WTC11 (cell line): ENCODE data around the gene NTSR1. TPM values are rescaled to one million over a fixed set of nuclear protein-coding genes. Genes with fewer than 3 reads are reported as not detected.

ENCODE experiments used
- ATAC-seq: fragments of 200-7000 bp; cut with Tn5 transposase; 2 replicates; pipeline ENCODE4 v1.10.0; 2021; ENCODE audit warnings: mild to moderate bottlenecking, moderate library complexity
- CTCF ChIA-PET: fragments of 300-600 bp; sonication (Branson Sonifier 250); formaldehyde crosslinking; loops from one replicate; lab custom pipeline; 2021; ENCODE audit warnings: antibody characterized with exemption; lab: Charles Lee
- POLR2A ChIA-PET: fragments of 350-600 bp; sonication (Branson Sonifier 250); formaldehyde crosslinking; loops from one replicate; lab custom pipeline; 2021; ENCODE audit warnings: antibody characterized with exemption; lab: Charles Lee
- DNase-seq: peaks from one replicate; pipeline ENCODE4 v3.0.0; 2021; ENCODE audit warnings: low spot score
- H3K27ac Mint-ChIP-seq: 2 replicates; pipeline ENCODE4 v1.8.0; 2021; ENCODE audit warnings: mixed read lengths
- H3K27me3 Mint-ChIP-seq: 2 replicates; pipeline ENCODE4 v1.8.0; 2021; ENCODE audit warnings: low read depth, mild to moderate bottlenecking, moderate library complexity, mixed read lengths
- H3K36me3 Mint-ChIP-seq: 2 replicates; pipeline ENCODE4 v1.8.0; 2021; ENCODE audit warnings: mixed read lengths
- H3K4me1 Mint-ChIP-seq: 2 replicates; pipeline ENCODE4 v1.8.0; 2022; ENCODE audit warnings: mixed read lengths
- H3K4me3 Mint-ChIP-seq: 2 replicates; pipeline ENCODE4 v1.8.0; 2021; ENCODE audit warnings: mild to moderate bottlenecking, moderate library complexity, mixed read lengths
- H3K9me3 Mint-ChIP-seq: 2 replicates; pipeline ENCODE4 v1.8.0; 2021; ENCODE audit warnings: mixed read lengths
- E2F1 ChIP-seq: sonication (generic); formaldehyde crosslinking; IDR thresholded peaks from 2 replicates; pipeline ENCODE4 v1.8.0; 2022; ENCODE audit warnings: mild to moderate bottlenecking, missing genetic modification reagents
- ELF4 ChIP-seq: sonication (generic); formaldehyde crosslinking; IDR thresholded peaks from 2 replicates; pipeline ENCODE4 v1.8.1; 2022; ENCODE audit warnings: low read depth, mild to moderate bottlenecking, moderate library complexity, missing genetic modification reagents
- GABPB1 ChIP-seq: sonication (generic); formaldehyde crosslinking; IDR thresholded peaks from 2 replicates; pipeline ENCODE4 v1.8.1; 2023; ENCODE audit warnings: mild to moderate bottlenecking, missing genetic modification reagents
- JUN ChIP-seq: sonication (generic); formaldehyde crosslinking; IDR thresholded peaks from 2 replicates; pipeline ENCODE4 v1.8.0; 2023; ENCODE audit warnings: mild to moderate bottlenecking, missing genetic modification reagents
- MYBL2 ChIP-seq: sonication (generic); formaldehyde crosslinking; IDR thresholded peaks from 2 replicates; pipeline ENCODE4 v1.8.1; 2023; ENCODE audit warnings: mild to moderate bottlenecking, moderate library complexity, missing genetic modification reagents
- NFATC4 ChIP-seq: fragments of 250-450 bp; sonication (Bioruptor Pico); IDR thresholded peaks from 2 replicates; pipeline ENCODE4 v1.9.0; 2021; ENCODE audit warnings: mild to moderate bottlenecking
- NR1H2 ChIP-seq: sonication (generic); formaldehyde crosslinking; IDR thresholded peaks from 2 replicates; pipeline ENCODE4 v1.9.0; 2021; ENCODE audit warnings: mild to moderate bottlenecking, moderate library complexity, missing genetic modification reagents
- OVOL2 ChIP-seq: fragments of 250-450 bp; sonication (Bioruptor Pico); IDR thresholded peaks from 2 replicates; pipeline ENCODE4 v1.9.0; 2021; ENCODE audit warnings: mild to moderate bottlenecking, borderline replicate concordance
- PRRX2 ChIP-seq: fragments of 250-450 bp; sonication (Bioruptor Pico); IDR thresholded peaks from 2 replicates; pipeline ENCODE4 v1.8.0; 2021; ENCODE audit warnings: mild to moderate bottlenecking
- RELA ChIP-seq: sonication (generic); formaldehyde crosslinking; IDR thresholded peaks from 2 replicates; pipeline ENCODE4 v1.8.1; 2022; ENCODE audit warnings: missing genetic modification reagents, mild to moderate bottlenecking, borderline replicate concordance
- SMAD3 ChIP-seq: sonication (generic); formaldehyde crosslinking; IDR thresholded peaks from 2 replicates; pipeline ENCODE4 v1.8.0; 2022; ENCODE audit warnings: missing genetic modification reagents, mild to moderate bottlenecking, borderline replicate concordance
- SOX15 ChIP-seq: fragments of 250-450 bp; sonication (Bioruptor Pico); IDR thresholded peaks from 2 replicates; pipeline ENCODE4 v1.9.0; 2021; ENCODE audit warnings: mild to moderate bottlenecking
- TEAD4 ChIP-seq: sonication (generic); formaldehyde crosslinking; IDR thresholded peaks from 2 replicates; pipeline ENCODE4 v1.8.0; 2022; ENCODE audit warnings: mild to moderate bottlenecking, missing genetic modification reagents
- ZBTB21 ChIP-seq: sonication (generic); formaldehyde crosslinking; IDR thresholded peaks from 2 replicates; pipeline ENCODE4 v1.8.1; 2023; ENCODE audit warnings: mild to moderate bottlenecking, missing genetic modification reagents, borderline replicate concordance
- ZNF121 ChIP-seq: sonication (generic); formaldehyde crosslinking; IDR thresholded peaks from 2 replicates; pipeline ENCODE4 v1.8.0; 2023; ENCODE audit warnings: missing genetic modification reagents
- ZNF532 ChIP-seq: fragments of 250-450 bp; sonication (Bioruptor Pico); IDR thresholded peaks from 2 replicates; pipeline ENCODE4 v1.9.0; 2021; ENCODE audit warnings: mild to moderate bottlenecking, borderline replicate concordance
- ZNF671 ChIP-seq: fragments of 250-450 bp; sonication (Bioruptor Pico); IDR thresholded peaks from 2 replicates; pipeline ENCODE4 v1.8.0; 2021; ENCODE audit warnings: mild to moderate bottlenecking
- total RNA-seq: library from RNA; stranded (reverse); gene quantifications from 3 replicates; pipeline ENCODE4 v1.2.3, GENCODE V29; 2021
- TF ChIP-seq, protein P1 (sequence below): sonication (generic); formaldehyde crosslinking; IDR thresholded peaks from 2 replicates; pipeline ENCODE4 v1.8.1; 2022; ENCODE audit warnings: missing genetic modification reagents, borderline replicate concordance
- TF ChIP-seq, protein P2 (sequence below): sonication (generic); formaldehyde crosslinking; IDR thresholded peaks from 2 replicates; pipeline ENCODE4 v1.8.1; 2022; ENCODE audit warnings: low read depth, missing genetic modification reagents, borderline replicate concordance
- TF ChIP-seq, protein P3 (sequence below): sonication (generic); formaldehyde crosslinking; IDR thresholded peaks from 2 replicates; pipeline ENCODE4 v1.8.1; 2023; ENCODE audit warnings: mild to moderate bottlenecking, missing genetic modification reagents, moderate library complexity

NTSR1 gene
- total RNA-seq, 1 experiment from 2014 or later = 0.63 TPM

DNA sequence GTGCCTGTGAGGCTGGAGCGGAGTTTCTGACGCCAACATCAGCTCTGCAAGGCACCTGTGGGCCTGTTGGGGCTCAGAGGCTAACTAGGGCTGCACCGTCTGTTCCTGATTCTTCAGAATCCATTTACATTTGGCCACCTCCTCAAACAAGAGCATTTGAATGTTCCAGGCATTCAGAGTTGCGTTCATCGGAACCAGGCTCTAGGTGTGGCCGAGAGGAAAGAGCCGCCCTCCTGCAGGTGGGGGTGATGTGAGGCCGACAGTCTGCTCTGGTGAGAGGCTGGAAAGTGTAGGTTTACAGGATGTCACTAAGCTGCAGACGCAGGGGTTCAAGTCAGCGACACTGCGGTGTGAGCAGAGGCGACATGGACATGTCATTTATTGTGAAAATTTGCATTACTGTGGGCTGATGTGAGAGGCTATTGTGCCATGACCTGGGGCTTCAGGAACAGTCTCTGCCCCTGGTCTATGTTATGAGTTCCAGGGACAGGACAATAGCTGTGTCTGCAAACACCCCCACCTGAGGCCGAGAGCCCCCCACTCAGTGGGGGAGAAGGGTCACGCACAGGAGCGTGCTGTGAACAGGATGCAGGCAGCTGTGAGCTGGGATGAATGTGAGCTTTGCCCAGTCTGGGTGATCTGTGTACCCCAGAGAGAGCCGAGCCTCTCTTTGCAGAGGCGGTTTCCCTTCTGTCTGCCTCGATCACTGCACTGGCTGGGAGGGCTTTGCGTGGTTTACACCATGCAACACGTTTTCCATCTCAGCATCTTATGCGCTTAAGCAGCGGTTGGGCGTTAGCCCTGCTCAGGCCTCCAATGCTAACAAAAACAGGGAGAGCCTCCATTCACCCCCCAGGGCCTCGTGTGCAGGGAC lies 45.3 kb upstream of the NTSR1 start:
- no peak for TF ChIP-seq TEAD4
- no peak for TF ChIP-seq ZNF121 (CRISPR knock-in tag)
- TF ChIP-seq, protein P1, sequence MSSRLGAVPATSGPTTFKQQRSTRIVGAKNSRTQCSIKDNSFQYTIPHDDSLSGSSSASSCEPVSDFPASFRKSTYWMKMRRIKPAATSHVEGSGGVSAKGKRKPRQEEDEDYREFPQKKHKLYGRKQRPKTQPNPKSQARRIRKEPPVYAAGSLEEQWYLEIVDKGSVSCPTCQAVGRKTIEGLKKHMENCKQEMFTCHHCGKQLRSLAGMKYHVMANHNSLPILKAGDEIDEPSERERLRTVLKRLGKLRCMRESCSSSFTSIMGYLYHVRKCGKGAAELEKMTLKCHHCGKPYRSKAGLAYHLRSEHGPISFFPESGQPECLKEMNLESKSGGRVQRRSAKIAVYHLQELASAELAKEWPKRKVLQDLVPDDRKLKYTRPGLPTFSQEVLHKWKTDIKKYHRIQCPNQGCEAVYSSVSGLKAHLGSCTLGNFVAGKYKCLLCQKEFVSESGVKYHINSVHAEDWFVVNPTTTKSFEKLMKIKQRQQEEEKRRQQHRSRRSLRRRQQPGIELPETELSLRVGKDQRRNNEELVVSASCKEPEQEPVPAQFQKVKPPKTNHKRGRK (CRISPR knock-in tag) = no peak
- no peak for TF ChIP-seq NR1H2 (CRISPR knock-in tag)
- 0 out of 2 replicates have a peak, but pooled peaks have one; percentile 6 for TF ChIP-seq GABPB1
- no peak for TF ChIP-seq JUN (CRISPR knock-in tag)
- TF ChIP-seq, all 79 proteins: peak for 1
- Mint-ChIP-seq H3K27me3 (no peaks in the 10 kb centered on the region), H3K4me1 (peaks cover 5% of the 10 kb centered on the region), H3K4me3 (no peak overlapping the region), H3K27ac (peak overlapping the region; percentile 63; the same call in 1 of the 2 replicates), H3K9me3 (no peaks in the 10 kb centered on the region), H3K36me3 (no peaks in the 10 kb centered on the region)
- CTCF ChIA-PET = interaction anchor here (1.1 to 2.1 kb wide), 3 partner anchors 12 to 128 kb away, joined by 3 to 7 read pairs (median 6); partner anchors contain the start of gene SLCO4A1
- no peak for DNase-seq
- ATAC-seq = no peak; the same call in 1 of the 2 replicates
- POLR2A ChIA-PET = no interaction called here

- ChIA-PET CTCF (interaction anchor here (1.1 to 2.1 kb wide), 3 partner anchors 11 to 127 kb away, joined by 3 to 7 read pairs (median 6); partner anchors contain the start of gene SLCO4A1), POLR2A (no interaction called here)
- TF ChIP-seq, protein P2, sequence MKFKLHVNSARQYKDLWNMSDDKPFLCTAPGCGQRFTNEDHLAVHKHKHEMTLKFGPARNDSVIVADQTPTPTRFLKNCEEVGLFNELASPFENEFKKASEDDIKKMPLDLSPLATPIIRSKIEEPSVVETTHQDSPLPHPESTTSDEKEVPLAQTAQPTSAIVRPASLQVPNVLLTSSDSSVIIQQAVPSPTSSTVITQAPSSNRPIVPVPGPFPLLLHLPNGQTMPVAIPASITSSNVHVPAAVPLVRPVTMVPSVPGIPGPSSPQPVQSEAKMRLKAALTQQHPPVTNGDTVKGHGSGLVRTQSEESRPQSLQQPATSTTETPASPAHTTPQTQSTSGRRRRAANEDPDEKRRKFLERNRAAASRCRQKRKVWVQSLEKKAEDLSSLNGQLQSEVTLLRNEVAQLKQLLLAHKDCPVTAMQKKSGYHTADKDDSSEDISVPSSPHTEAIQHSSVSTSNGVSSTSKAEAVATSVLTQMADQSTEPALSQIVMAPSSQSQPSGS (CRISPR knock-in tag) = no peak
- TF ChIP-seq RELA (CRISPR knock-in tag) (no peak), SOX15 (CRISPR knock-in tag) (no peak), ZNF671 (CRISPR knock-in tag) (no peak), MYBL2 (CRISPR knock-in tag) (no peak), ZBTB21 (CRISPR knock-in tag) (no peak), ELF4 (no peak), E2F1 (no peak)
- Mint-ChIP-seq H3K27ac (no peak overlapping the region), H3K4me3 (no peak overlapping the region), H3K36me3 (no peaks in the 10 kb centered on the region), H3K27me3 (no peaks in the 10 kb centered on the region), H3K4me1 (peaks cover 5% of the 10 kb centered on the region), H3K9me3 (no peaks in the 10 kb centered on the region)
- DNase-seq (no peak), ATAC-seq (no peak)
Measured at GRCh38 chr20:62664019-62664971, 44.3 kb upstream of the NTSR1 start.

GRCh38 chr20:62665153-62665754 lies 43.4 kb upstream of the NTSR1 start:
- no peak overlapping the region for H3K27ac Mint-ChIP-seq
- ATAC-seq = no peak
- H3K36me3 Mint-ChIP-seq = no peaks in the 10 kb centered on the region
- H3K4me1 Mint-ChIP-seq = peaks cover 5% of the 10 kb centered on the region
- ChIA-PET CTCF (interaction anchor here (0.7 to 3.7 kb wide), 6 partner anchors 10 to 832 kb away, joined by 3 to 19 read pairs (median 4); partner anchors contain the start of genes NTSR1 and SLCO4A1), POLR2A (no interaction called here)
- no peak overlapping the region for H3K4me3 Mint-ChIP-seq
- DNase-seq = no peak
- no peaks in the 10 kb centered on the region for H3K27me3 Mint-ChIP-seq
- H3K9me3 Mint-ChIP-seq = no peaks in the 10 kb centered on the region
- TF ChIP-seq NFATC4 (CRISPR knock-in tag) = no peak
- no peak for TF ChIP-seq OVOL2 (CRISPR knock-in tag)
- TF ChIP-seq ZNF532 (CRISPR knock-in tag) = no peak
- no peak for TF ChIP-seq SMAD3
- TF ChIP-seq, protein P3, sequence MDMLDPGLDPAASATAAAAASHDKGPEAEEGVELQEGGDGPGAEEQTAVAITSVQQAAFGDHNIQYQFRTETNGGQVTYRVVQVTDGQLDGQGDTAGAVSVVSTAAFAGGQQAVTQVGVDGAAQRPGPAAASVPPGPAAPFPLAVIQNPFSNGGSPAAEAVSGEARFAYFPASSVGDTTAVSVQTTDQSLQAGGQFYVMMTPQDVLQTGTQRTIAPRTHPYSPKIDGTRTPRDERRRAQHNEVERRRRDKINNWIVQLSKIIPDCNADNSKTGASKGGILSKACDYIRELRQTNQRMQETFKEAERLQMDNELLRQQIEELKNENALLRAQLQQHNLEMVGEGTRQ = no peak
- TF ChIP-seq PRRX2 (CRISPR knock-in tag) = no peak
